HEK293T (cell line): Measurements from ENCODE around the gene SUMO3.

Experiments
- FOXA1 ChIP-seq: fragments of 450-650 bp; IDR thresholded peaks from 2 replicates; pipeline ENCODE4 v1.6.1; 2016; ENCODE audit warnings: mild to moderate bottlenecking
- FOXK2 ChIP-seq: fragments of 450-650 bp; IDR thresholded peaks from 2 replicates; pipeline ENCODE4 v1.6.1; 2016; ENCODE audit warnings: mild to moderate bottlenecking
- FOXM1 ChIP-seq: fragments of 450-650 bp; IDR thresholded peaks from 2 replicates; pipeline ENCODE4 v1.6.1; 2017; ENCODE audit warnings: mild to moderate bottlenecking, borderline replicate concordance
- PKNOX1 ChIP-seq: fragments of 450-650 bp; IDR thresholded peaks from 2 replicates; pipeline ENCODE4 v1.6.1; 2016
- TARDBP ChIP-seq: fragments of 450-650 bp; IDR thresholded peaks from 2 replicates; pipeline ENCODE4 v1.6.1; 2016

- no peak for TF ChIP-seq FOXA1
- no peak for TF ChIP-seq FOXM1
- TF ChIP-seq TARDBP = no peak
- TF ChIP-seq FOXK2 = no peak
- no peak for TF ChIP-seq PKNOX1
Measured at GRCh38 chr21:44767834-44768831, 49.7 kb downstream of the SUMO3 start.
